Panc1 (cell line): Measurements from ENCODE around the gene B4GALT1.

ENCODE experiments used
- CTCF ChIP-seq: fragments of 450-650 bp; IDR thresholded peaks from 2 replicates; pipeline ENCODE4 v1.5.1; 2017; ENCODE audit warnings: mild to moderate bottlenecking
- SIN3A ChIP-seq: IDR thresholded peaks from 2 replicates; pipeline ENCODE4 v1.6.1; 2012; ENCODE audit warnings: low read depth, mild to moderate bottlenecking, low read length, moderate library complexity, borderline replicate concordance; ENCODE audit not compliant: insufficient read depth

- TF ChIP-seq SIN3A, result no peak
- no peak for TF ChIP-seq CTCF
Measured at GRCh38 chr9:33137781-33138264, 29.3 kb downstream of the B4GALT1 start.
